GOT3 (cell line): ENCODE results near the gene TGFB2.

ENCODE experiments used
- DNase-seq: peaks from one replicate; lab custom pipeline; 2025; ENCODE audit warnings: mixed read lengths; lab: John Stamatoyannopoulos, UW

TGFB2 gene

GRCh38 chr1:218490406-218490922, 145.3 kb downstream of the TGFB2 start:
- DNase-seq: no peak

- no peak for DNase-seq
Measured at GRCh38 chr1:218492874-218493273, 147.7 kb downstream of the TGFB2 start.

GRCh38 chr1:218493986-218494385, 148.8 kb downstream of the TGFB2 start:
- no peak for DNase-seq
